SK-N-SH treated with all-trans-retinoic acid at 6 μM for 48 hours (cell line): ENCODE data around the gene DERA.

ENCODE experiments used
- ATAC-seq: fragments of 200-7000 bp; cut with Tn5 transposase; 3 replicates; pipeline ENCODE4 v1.9.1; 2020; ENCODE audit warnings: mild to moderate bottlenecking, moderate library complexity
- ARNTL ChIP-seq: fragments of 450-650 bp; formaldehyde crosslinking; IDR thresholded peaks from 2 replicates; pipeline ENCODE4 v1.5.0; 2020; ENCODE audit warnings: low read depth, mild to moderate bottlenecking, moderate library complexity, borderline replicate concordance
- BACH2 ChIP-seq: fragments of 250-450 bp; sonication (Bioruptor Pico); IDR thresholded peaks from 2 replicates; pipeline ENCODE4 v1.9.0; 2021; ENCODE audit warnings: mild to moderate bottlenecking, borderline replicate concordance
- CSDC2 ChIP-seq: fragments of 250-450 bp; sonication (Bioruptor Pico); IDR thresholded peaks from 2 replicates; pipeline ENCODE4 v1.5.0; 2020; ENCODE audit warnings: mild to moderate bottlenecking, moderate library complexity
- ESRRG ChIP-seq: fragments of 250-450 bp; sonication (Bioruptor Pico); IDR thresholded peaks from 2 replicates; pipeline ENCODE4 v1.6.1; 2021; ENCODE audit warnings: mild to moderate bottlenecking
- GLIS3 ChIP-seq: fragments of 250-450 bp; sonication (Bioruptor Pico); IDR thresholded peaks from 2 replicates; pipeline ENCODE4 v1.5.0; 2020; ENCODE audit warnings: mild to moderate bottlenecking, moderate library complexity
- ISL1 ChIP-seq: fragments of 250-450 bp; sonication (Bioruptor Pico); IDR thresholded peaks from 2 replicates; pipeline ENCODE4 v2.1.2; 2022; ENCODE audit warnings: mild to moderate bottlenecking, moderate library complexity
- OSR1 ChIP-seq: fragments of 250-450 bp; sonication (Bioruptor Pico); IDR thresholded peaks from 2 replicates; pipeline ENCODE4 v1.8.0; 2022; ENCODE audit warnings: moderate library complexity, mild to moderate bottlenecking, inconsistent platforms
- PPARA ChIP-seq: fragments of 250-450 bp; sonication (Bioruptor Pico); IDR thresholded peaks from 2 replicates; pipeline ENCODE4 v1.5.0; 2020; ENCODE audit warnings: mild to moderate bottlenecking, borderline replicate concordance
- RARB ChIP-seq: fragments of 250-450 bp; sonication (Bioruptor Pico); IDR thresholded peaks from 2 replicates; pipeline ENCODE4 v1.8.0; 2021; ENCODE audit warnings: mild to moderate bottlenecking, moderate library complexity
- SNAI2 ChIP-seq: fragments of 250-450 bp; sonication (Bioruptor Pico); IDR thresholded peaks from 2 replicates; pipeline ENCODE4 v1.5.0; 2020; ENCODE audit warnings: mild to moderate bottlenecking, moderate library complexity
- TOX ChIP-seq: fragments of 250-450 bp; sonication (Bioruptor Pico); IDR thresholded peaks from 2 replicates; pipeline ENCODE4 v1.8.0; 2021; ENCODE audit warnings: mild to moderate bottlenecking, moderate library complexity, borderline replicate concordance
- ZC3H10 ChIP-seq: fragments of 250-450 bp; sonication (Bioruptor Pico); IDR thresholded peaks from 2 replicates; pipeline ENCODE4 v1.5.1; 2021; ENCODE audit warnings: mild to moderate bottlenecking, moderate library complexity
- ZFP3 ChIP-seq: fragments of 250-450 bp; sonication (Bioruptor Pico); IDR thresholded peaks from 2 replicates; pipeline ENCODE4 v1.5.0; 2020; ENCODE audit warnings: mild to moderate bottlenecking, moderate library complexity
- ZFP30 ChIP-seq: fragments of 450-650 bp; formaldehyde crosslinking; IDR thresholded peaks from 2 replicates; pipeline ENCODE4 v1.5.0; 2022; ENCODE audit warnings: mild to moderate bottlenecking, moderate library complexity
- ZNF70 ChIP-seq: fragments of 450-650 bp; formaldehyde crosslinking; IDR thresholded peaks from 2 replicates; pipeline ENCODE4 v1.5.0; 2020; ENCODE audit warnings: mild to moderate bottlenecking, moderate library complexity
- ZNF8 ChIP-seq: fragments of 450-650 bp; formaldehyde crosslinking; IDR thresholded peaks from 2 replicates; pipeline ENCODE4 v1.5.0; 2020; ENCODE audit warnings: mild to moderate bottlenecking, moderate library complexity
- TF ChIP-seq, protein P1 (sequence below): fragments of 250-450 bp; sonication (Bioruptor Pico); IDR thresholded peaks from 2 replicates; pipeline ENCODE4 v1.5.1; 2021; ENCODE audit warnings: mild to moderate bottlenecking, moderate library complexity
- TF ChIP-seq, protein P2 (sequence below): fragments of 250-450 bp; sonication (Bioruptor Pico); IDR thresholded peaks from 2 replicates; pipeline ENCODE4 v1.5.0; 2020; ENCODE audit warnings: mild to moderate bottlenecking, moderate library complexity
- TF ChIP-seq, protein P3 (sequence below): fragments of 250-450 bp; sonication (Bioruptor Pico); IDR thresholded peaks from 2 replicates; pipeline ENCODE4 v1.5.1; 2020; ENCODE audit warnings: low read depth, mild to moderate bottlenecking, moderate library complexity
- TF ChIP-seq, protein P4 (sequence below): fragments of 250-450 bp; sonication (Bioruptor Pico); IDR thresholded peaks from 2 replicates; pipeline ENCODE4 v1.8.0; 2021; ENCODE audit warnings: low read depth, mild to moderate bottlenecking, moderate library complexity, borderline replicate concordance
- TF ChIP-seq, protein P5 (sequence below): fragments of 250-450 bp; sonication (Bioruptor Pico); IDR thresholded peaks from 2 replicates; pipeline ENCODE4 v1.8.0; 2020; ENCODE audit warnings: mild to moderate bottlenecking, moderate library complexity, borderline replicate concordance

DERA gene

DNA sequence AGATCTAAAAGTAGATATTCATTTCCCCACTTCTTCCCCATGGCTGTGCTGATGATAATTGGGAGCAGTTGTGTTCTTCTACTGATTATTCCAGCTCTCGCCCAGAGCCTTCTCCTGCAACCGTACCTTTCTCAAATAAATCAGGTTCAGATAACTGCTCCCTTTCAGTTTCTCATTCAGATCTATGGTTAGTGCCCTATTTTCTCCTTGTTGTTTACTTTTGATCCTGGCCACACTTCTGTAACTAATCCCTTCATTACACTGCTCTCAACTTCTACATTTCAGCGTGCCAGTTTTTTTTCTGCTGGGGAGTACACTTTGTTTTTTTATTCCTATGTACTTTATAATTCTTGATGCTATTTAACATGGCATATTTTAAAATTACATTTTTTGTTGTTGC lies 31.7 kb upstream of the DERA start (continued):
- TF ChIP-seq, protein P1, sequence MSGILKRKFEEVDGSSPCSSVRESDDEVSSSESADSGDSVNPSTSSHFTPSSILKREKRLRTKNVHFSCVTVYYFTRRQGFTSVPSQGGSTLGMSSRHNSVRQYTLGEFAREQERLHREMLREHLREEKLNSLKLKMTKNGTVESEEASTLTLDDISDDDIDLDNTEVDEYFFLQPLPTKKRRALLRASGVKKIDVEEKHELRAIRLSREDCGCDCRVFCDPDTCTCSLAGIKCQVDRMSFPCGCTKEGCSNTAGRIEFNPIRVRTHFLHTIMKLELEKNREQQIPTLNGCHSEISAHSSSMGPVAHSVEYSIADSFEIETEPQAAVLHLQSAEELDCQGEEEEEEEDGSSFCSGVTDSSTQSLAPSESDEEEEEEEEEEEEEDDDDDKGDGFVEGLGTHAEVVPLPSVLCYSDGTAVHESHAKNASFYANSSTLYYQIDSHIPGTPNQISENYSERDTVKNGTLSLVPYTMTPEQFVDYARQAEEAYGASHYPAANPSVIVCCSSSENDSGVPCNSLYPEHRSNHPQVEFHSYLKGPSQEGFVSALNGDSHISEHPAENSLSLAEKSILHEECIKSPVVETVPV = no peak
- no peak for TF ChIP-seq ZFP3 (CRISPR knock-in tag)
- TF ChIP-seq ZFP30 = no peak
- TF ChIP-seq ZC3H10 (CRISPR knock-in tag) = no peak

DNA sequence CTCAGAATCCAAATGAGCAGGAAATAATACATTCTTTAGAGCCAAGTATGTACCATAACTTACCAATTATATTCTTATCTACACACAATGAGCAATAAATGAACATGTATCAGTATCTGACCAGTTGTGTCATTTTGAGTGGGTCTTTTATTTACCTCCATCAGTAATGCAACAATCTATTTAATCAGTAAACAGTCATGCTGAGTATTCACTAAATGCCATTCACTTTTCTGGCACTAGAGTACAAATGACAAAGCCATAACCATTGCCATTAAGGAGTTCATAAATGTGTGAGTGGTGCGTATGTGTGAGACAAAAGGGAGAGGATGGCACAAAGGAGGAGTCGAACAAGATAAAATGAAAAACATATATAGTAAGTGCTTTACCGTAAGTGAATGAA lies 30.4 kb upstream of the DERA start:
- no peak for ATAC-seq

DNA sequence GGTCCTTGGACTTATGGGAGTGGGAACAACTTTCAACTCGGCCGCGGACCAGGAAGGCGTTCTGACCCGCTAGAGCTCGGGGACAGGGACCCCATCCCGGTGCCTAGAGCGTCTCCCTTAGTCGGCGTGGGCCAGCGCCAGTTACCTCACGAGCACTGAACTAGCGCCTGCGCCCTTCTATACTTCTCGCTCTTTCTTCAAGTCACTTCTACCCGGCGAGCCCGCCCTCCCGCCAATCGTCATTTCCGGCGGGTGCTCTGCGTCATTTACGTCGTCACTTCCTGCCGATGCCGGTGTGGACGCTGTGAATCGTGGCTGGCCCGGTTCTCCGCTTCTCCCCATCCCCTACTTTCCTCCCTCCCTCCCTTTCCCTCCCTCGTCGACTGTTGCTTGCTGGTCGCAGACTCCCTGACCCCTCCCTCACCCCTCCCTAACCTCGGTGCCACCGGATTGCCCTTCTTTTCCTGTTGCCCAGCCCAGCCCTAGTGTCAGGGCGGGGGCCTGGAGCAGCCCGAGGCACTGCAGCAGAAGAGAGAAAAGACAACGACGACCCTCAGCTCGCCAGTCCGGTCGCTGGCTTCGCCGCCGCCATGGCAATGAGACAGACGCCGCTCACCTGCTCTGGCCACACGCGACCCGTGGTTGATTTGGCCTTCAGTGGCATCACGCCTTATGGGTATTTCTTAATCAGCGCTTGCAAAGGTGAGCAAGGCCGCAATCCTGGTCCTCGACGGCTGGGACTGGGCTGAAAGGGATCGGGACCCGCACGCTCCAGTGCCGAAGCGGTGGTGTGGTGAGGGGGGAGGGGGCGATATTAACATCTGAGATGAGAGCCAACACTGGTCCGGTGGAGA lies 28.8 kb upstream of the DERA start, which contains the start of gene STRAP:
TSS of gene STRAP (plus strand) at position 270 of the 854 bp plus-strand sequence. CDS start at position 591, 321 bp downstream.
- peak; percentile 96 for ATAC-seq
- TF ChIP-seq SNAI2 (CRISPR knock-in tag) (no peak), ZNF70 (CRISPR knock-in tag) (no peak), ARNTL (CRISPR knock-in tag) (no peak), ZC3H10 (CRISPR knock-in tag) (no peak), TOX (CRISPR knock-in tag) (no peak), ZFP3 (CRISPR knock-in tag) (no peak)

More for the DNA sequence above, 30.4 kb upstream of the DERA start:
- TF ChIP-seq OSR1 (no peak), PPARA (CRISPR knock-in tag) (no peak), ESRRG (no peak), ZNF8 (CRISPR knock-in tag) (no peak), TOX (CRISPR knock-in tag) (no peak), ZFP30 (no peak), ARNTL (CRISPR knock-in tag) (no peak), ISL1 (CRISPR knock-in tag) (no peak), RARB (CRISPR knock-in tag) (no peak), BACH2 (no peak), CSDC2 (no peak), ZC3H10 (CRISPR knock-in tag) (no peak), GLIS3 (CRISPR knock-in tag) (no peak), ZFP3 (CRISPR knock-in tag) (no peak)
- TF ChIP-seq, protein P2, sequence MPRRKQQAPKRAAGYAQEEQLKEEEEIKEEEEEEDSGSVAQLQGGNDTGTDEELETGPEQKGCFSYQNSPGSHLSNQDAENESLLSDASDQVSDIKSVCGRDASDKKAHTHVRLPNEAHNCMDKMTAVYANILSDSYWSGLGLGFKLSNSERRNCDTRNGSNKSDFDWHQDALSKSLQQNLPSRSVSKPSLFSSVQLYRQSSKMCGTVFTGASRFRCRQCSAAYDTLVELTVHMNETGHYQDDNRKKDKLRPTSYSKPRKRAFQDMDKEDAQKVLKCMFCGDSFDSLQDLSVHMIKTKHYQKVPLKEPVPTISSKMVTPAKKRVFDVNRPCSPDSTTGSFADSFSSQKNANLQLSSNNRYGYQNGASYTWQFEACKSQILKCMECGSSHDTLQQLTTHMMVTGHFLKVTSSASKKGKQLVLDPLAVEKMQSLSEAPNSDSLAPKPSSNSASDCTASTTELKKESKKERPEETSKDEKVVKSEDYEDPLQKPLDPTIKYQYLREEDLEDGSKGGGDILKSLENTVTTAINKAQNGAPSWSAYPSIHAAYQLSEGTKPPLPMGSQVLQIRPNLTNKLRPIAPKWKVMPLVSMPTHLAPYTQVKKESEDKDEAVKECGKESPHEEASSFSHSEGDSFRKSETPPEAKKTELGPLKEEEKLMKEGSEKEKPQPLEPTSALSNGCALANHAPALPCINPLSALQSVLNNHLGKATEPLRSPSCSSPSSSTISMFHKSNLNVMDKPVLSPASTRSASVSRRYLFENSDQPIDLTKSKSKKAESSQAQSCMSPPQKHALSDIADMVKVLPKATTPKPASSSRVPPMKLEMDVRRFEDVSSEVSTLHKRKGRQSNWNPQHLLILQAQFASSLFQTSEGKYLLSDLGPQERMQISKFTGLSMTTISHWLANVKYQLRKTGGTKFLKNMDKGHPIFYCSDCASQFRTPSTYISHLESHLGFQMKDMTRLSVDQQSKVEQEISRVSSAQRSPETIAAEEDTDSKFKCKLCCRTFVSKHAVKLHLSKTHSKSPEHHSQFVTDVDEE (CRISPR knock-in tag) = no peak
- TF ChIP-seq, protein P3, sequence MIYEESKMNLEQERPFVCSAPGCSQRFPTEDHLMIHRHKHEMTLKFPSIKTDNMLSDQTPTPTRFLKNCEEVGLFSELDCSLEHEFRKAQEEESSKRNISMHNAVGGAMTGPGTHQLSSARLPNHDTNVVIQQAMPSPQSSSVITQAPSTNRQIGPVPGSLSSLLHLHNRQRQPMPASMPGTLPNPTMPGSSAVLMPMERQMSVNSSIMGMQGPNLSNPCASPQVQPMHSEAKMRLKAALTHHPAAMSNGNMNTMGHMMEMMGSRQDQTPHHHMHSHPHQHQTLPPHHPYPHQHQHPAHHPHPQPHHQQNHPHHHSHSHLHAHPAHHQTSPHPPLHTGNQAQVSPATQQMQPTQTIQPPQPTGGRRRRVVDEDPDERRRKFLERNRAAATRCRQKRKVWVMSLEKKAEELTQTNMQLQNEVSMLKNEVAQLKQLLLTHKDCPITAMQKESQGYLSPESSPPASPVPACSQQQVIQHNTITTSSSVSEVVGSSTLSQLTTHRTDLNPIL (CRISPR knock-in tag) = no peak
- TF ChIP-seq, protein P4, sequence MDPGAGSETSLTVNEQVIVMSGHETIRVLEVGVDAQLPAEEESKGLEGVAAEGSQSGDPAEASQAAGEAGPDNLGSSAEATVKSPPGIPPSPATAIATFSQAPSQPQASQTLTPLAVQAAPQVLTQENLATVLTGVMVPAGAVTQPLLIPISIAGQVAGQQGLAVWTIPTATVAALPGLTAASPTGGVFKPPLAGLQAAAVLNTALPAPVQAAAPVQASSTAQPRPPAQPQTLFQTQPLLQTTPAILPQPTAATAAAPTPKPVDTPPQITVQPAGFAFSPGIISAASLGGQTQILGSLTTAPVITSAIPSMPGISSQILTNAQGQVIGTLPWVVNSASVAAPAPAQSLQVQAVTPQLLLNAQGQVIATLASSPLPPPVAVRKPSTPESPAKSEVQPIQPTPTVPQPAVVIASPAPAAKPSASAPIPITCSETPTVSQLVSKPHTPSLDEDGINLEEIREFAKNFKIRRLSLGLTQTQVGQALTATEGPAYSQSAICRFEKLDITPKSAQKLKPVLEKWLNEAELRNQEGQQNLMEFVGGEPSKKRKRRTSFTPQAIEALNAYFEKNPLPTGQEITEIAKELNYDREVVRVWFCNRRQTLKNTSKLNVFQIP (CRISPR knock-in tag) = no peak
- TF ChIP-seq, protein P5, sequence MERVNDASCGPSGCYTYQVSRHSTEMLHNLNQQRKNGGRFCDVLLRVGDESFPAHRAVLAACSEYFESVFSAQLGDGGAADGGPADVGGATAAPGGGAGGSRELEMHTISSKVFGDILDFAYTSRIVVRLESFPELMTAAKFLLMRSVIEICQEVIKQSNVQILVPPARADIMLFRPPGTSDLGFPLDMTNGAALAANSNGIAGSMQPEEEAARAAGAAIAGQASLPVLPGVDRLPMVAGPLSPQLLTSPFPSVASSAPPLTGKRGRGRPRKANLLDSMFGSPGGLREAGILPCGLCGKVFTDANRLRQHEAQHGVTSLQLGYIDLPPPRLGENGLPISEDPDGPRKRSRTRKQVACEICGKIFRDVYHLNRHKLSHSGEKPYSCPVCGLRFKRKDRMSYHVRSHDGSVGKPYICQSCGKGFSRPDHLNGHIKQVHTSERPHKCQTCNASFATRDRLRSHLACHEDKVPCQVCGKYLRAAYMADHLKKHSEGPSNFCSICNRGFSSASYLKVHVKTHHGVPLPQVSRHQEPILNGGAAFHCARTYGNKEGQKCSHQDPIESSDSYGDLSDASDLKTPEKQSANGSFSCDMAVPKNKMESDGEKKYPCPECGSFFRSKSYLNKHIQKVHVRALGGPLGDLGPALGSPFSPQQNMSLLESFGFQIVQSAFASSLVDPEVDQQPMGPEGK (CRISPR knock-in tag) = no peak
